H1 (cell line): ENCODE data around the gene MBP. TPM values are rescaled to one million over a fixed set of nuclear protein-coding genes. Genes with fewer than 3 reads are reported as not detected.

Experiments
- CTCF ChIA-PET: fragments of 300-600 bp; sonication (Branson Sonifier 250); formaldehyde crosslinking; loops from one replicate; lab custom pipeline; 2021; ENCODE audit not compliant: partially characterized antibody; lab: Charles Lee
- POLR2A ChIA-PET: fragments of 300-600 bp; sonication (Branson Sonifier 250); formaldehyde crosslinking; loops from one replicate; lab custom pipeline; 2021; ENCODE audit warnings: inconsistent platforms; ENCODE audit not compliant: partially characterized antibody; lab: Charles Lee
- DNase-seq, 2 experiments: peaks; one replicate each; pipeline versions ENCODE4 v3.0.0 to v3.0.0-alpha.2; 2010 to 2022; ENCODE audit warnings: low spot score in 2 of 2, low read depth in 1 of 2, mixed read lengths in 1 of 2
- FAIRE-seq: peaks from 2 replicates; lab custom pipeline; 2011; peaks lifted over from hg19 to GRCh38; lab: Jason Lieb, UNC
- H2AFZ ChIP-seq: 2 replicates; pipeline ENCODE4 v1.8.1; 2012; ENCODE audit warnings: low read length, inconsistent platforms
- H2AK5ac ChIP-seq: 2 replicates; pipeline ENCODE4 v1.6.1; 2013; ENCODE audit warnings: low read depth, low read length
- H2BK120ac ChIP-seq: replicated peaks from 2 replicates; pipeline ENCODE3; 2013; ENCODE audit warnings: low read depth, low read length, inconsistent platforms
- H2BK12ac ChIP-seq: 2 replicates; pipeline ENCODE4 v1.6.1; 2013; ENCODE audit warnings: low read depth, low read length
- H2BK15ac ChIP-seq: 2 replicates; pipeline ENCODE4 v1.6.1; 2013; ENCODE audit warnings: low read length
- H2BK20ac ChIP-seq: 2 replicates; pipeline ENCODE4 v1.6.1; 2013; ENCODE audit warnings: low read length
- H2BK5ac ChIP-seq: 2 replicates; pipeline ENCODE4 v1.6.1; 2013; ENCODE audit warnings: low read depth, low read length
- H3K14ac ChIP-seq: 2 replicates; pipeline ENCODE4 v1.6.1; 2013; ENCODE audit warnings: inconsistent platforms; ENCODE audit not compliant: insufficient read length
- H3K18ac ChIP-seq: 2 replicates; pipeline ENCODE4 v1.6.1; 2013; ENCODE audit warnings: low read length; ENCODE audit errors: extremely low read depth
- H3K23ac ChIP-seq: 2 replicates; pipeline ENCODE4 v1.6.1; 2013; ENCODE audit warnings: inconsistent platforms; ENCODE audit not compliant: insufficient read length
- H3K23me2 ChIP-seq: 2 replicates; pipeline ENCODE4 v1.6.1; 2013; ENCODE audit warnings: low read depth, low read length
- H3K27ac ChIP-seq: 2 replicates; pipeline ENCODE4 v1.6.1; 2011; ENCODE audit warnings: low read depth, low read length, inconsistent platforms
- H3K27me3 ChIP-seq, 4 experiments: replicated peaks in 1 of 4; 1 replicate in 1 of 4; 2 replicates in 3 of 4; pipeline versions ENCODE4 v1.6.1 to v1.8.1; 2011 to 2013; ENCODE audit warnings: low read length in 3 of 4, mild to moderate bottlenecking in 3 of 4, inconsistent platforms in 2 of 4, mixed read lengths in 2 of 4, moderate library complexity in 1 of 4; ENCODE audit not compliant: control insufficient read depth in 3 of 4, insufficient read depth in 3 of 4; ENCODE audit errors: extremely low read depth in 1 of 4
- H3K36me3 ChIP-seq, 4 experiments: 2 replicates each; pipeline versions ENCODE4 v1.6.1 to v1.8.1; 2011 to 2013; ENCODE audit warnings: mild to moderate bottlenecking in 4 of 4, low read length in 3 of 4, moderate library complexity in 2 of 4, control low read depth in 1 of 4, inconsistent platforms in 1 of 4; ENCODE audit not compliant: insufficient read depth in 4 of 4, control insufficient read depth in 2 of 4
- H3K4ac ChIP-seq: replicated peaks from 2 replicates; pipeline ENCODE3; 2013; ENCODE audit warnings: low read length, low read depth, mixed read lengths, inconsistent platforms; ENCODE audit not compliant: insufficient read length
- H3K4me1 ChIP-seq, 4 experiments: replicated peaks in 1 of 4; 1 replicate in 1 of 4; 2 replicates in 3 of 4; pipeline versions ENCODE4 v1.6.1 to v1.8.1; 2011 to 2013; ENCODE audit warnings: low read length in 3 of 4, inconsistent platforms in 2 of 4, mixed read lengths in 1 of 4; ENCODE audit not compliant: insufficient read depth in 4 of 4, control insufficient read depth in 3 of 4
- H3K4me2 ChIP-seq, 2 experiments: 2 replicates each; pipeline versions ENCODE4 v1.6.1 to v1.8.1; 2011 to 2013; ENCODE audit warnings: low read depth in 2 of 2, low read length in 2 of 2, control low read depth in 1 of 2, inconsistent platforms in 1 of 2, mild to moderate bottlenecking in 1 of 2; ENCODE audit not compliant: insufficient read depth in 1 of 2
- H3K4me3 ChIP-seq, 4 experiments: fragments of 200-600, 300-600 bp in 1 of 4; sonication (generic), shearing (Covaris generic), sonication (Bioruptor Twin) in 1 of 4; 2 replicates each; pipeline versions ENCODE4 v1.5.1 to v1.8.1; 2011 to 2016; ENCODE audit warnings: low read length in 4 of 4, low read depth in 3 of 4, control low read depth in 2 of 4, inconsistent platforms in 2 of 4, mild to moderate bottlenecking in 2 of 4, mixed read lengths in 1 of 4, moderate library complexity in 1 of 4; ENCODE audit not compliant: insufficient read depth in 2 of 4; ENCODE audit errors: extremely low read depth in 1 of 4
- H3K56ac ChIP-seq: replicated peaks from 2 replicates; pipeline ENCODE3; 2013; ENCODE audit warnings: low read depth, mild to moderate bottlenecking, mixed read lengths, low read length, inconsistent platforms; ENCODE audit not compliant: insufficient read length
- H3K79me1 ChIP-seq: 2 replicates; pipeline ENCODE4 v1.6.1; 2013; ENCODE audit warnings: low read depth, low read length, control low read depth
- H3K79me2 ChIP-seq, 2 experiments: 2 replicates each; pipeline versions ENCODE4 v1.6.1 to v1.8.1; 2012 to 2013; ENCODE audit warnings: low read length in 2 of 2, mild to moderate bottlenecking in 2 of 2, inconsistent platforms in 1 of 2; ENCODE audit not compliant: insufficient read depth in 2 of 2, control insufficient read depth in 1 of 2
- H3K9ac ChIP-seq, 4 experiments: replicated peaks in 1 of 4; 1 replicate in 1 of 4; 2 replicates in 3 of 4; pipeline versions ENCODE4 v1.6.1 to v1.8.1; 2011 to 2013; ENCODE audit warnings: low read depth in 3 of 4, low read length in 3 of 4, control low read depth in 2 of 4, mild to moderate bottlenecking in 2 of 4, moderate library complexity in 2 of 4, inconsistent platforms in 1 of 4; ENCODE audit errors: extremely low read depth in 1 of 4
- H3K9me3 ChIP-seq, 2 experiments: 2 replicates each; pipeline versions ENCODE4 v1.6.1 to v1.8.1; 2012 to 2013; ENCODE audit warnings: mild to moderate bottlenecking in 2 of 2, moderate library complexity in 2 of 2, control low read depth in 1 of 2, inconsistent platforms in 1 of 2, low read depth in 1 of 2, low read length in 1 of 2, mixed read lengths in 1 of 2; ENCODE audit not compliant: insufficient read depth in 2 of 2
- H4K20me1 ChIP-seq, 2 experiments: replicated peaks in 1 of 2; 2 replicates each; pipeline versions ENCODE3 to v1.8.1; 2011 to 2013; ENCODE audit warnings: inconsistent platforms in 2 of 2, low read length in 2 of 2, mild to moderate bottlenecking in 1 of 2; ENCODE audit not compliant: insufficient read depth in 2 of 2, control insufficient read depth in 1 of 2
- H4K5ac ChIP-seq: 2 replicates; pipeline ENCODE4 v1.6.1; 2013; ENCODE audit warnings: low read length, low read depth, mixed read lengths, inconsistent platforms; ENCODE audit not compliant: insufficient read length
- H4K8ac ChIP-seq: 2 replicates; pipeline ENCODE4 v1.8.0; 2013; ENCODE audit warnings: mild to moderate bottlenecking, moderate library complexity, low read length, inconsistent platforms; ENCODE audit not compliant: insufficient read depth; ENCODE audit errors: extremely low read depth
- H4K91ac ChIP-seq: replicated peaks from 2 replicates; pipeline ENCODE3; 2013; ENCODE audit warnings: low read length, mixed read lengths, inconsistent platforms; ENCODE audit not compliant: insufficient read length
- EP300 ChIP-seq, 2 experiments: IDR thresholded peaks; 1 replicate in 1 of 2; 2 replicates in 1 of 2; pipeline ENCODE4 v1.6.1; 2011 to 2012; ENCODE audit warnings: low read depth in 2 of 2, low read length in 2 of 2, mild to moderate bottlenecking in 2 of 2, borderline replicate concordance in 1 of 2, inconsistent platforms in 1 of 2, moderate library complexity in 1 of 2
- HDAC6 ChIP-seq: IDR thresholded peaks from one replicate; pipeline ENCODE4 v1.7.1; 2012; ENCODE audit warnings: low read depth, mild to moderate bottlenecking, inconsistent platforms, low read length, moderate library complexity
- JUN ChIP-seq: IDR thresholded peaks from 2 replicates; pipeline ENCODE4 v1.6.1; 2011; ENCODE audit warnings: low read depth, mild to moderate bottlenecking, improper control_type of control experiment, low read length
- KDM1A ChIP-seq: fragments of 200-600, 300-600 bp; sonication (generic); IDR thresholded peaks from 2 replicates; pipeline ENCODE4 v1.7.1; 2016; ENCODE audit warnings: mild to moderate bottlenecking, low read length, borderline replicate concordance
- MAX ChIP-seq: IDR thresholded peaks from 2 replicates; pipeline ENCODE4 v1.6.1; 2012; ENCODE audit warnings: inconsistent platforms
- SAP30 ChIP-seq: fragments of 300-600 bp; sonication (generic); IDR thresholded peaks from 2 replicates; pipeline ENCODE4 v1.7.1; 2012; ENCODE audit warnings: low read length, moderate library complexity, mild to moderate bottlenecking, inconsistent platforms; ENCODE audit not compliant: insufficient read depth, insufficient replicate concordance
- TAF7 ChIP-seq: optimal IDR thresholded peaks from 2 replicates; pipeline ENCODE3; 2011; ENCODE audit warnings: low read depth, mild to moderate bottlenecking, inconsistent platforms, low read length, moderate library complexity, borderline replicate concordance
- TEAD4 ChIP-seq: IDR thresholded peaks from 2 replicates; pipeline ENCODE4 v1.6.1; 2012; ENCODE audit warnings: low read depth, low read length, inconsistent platforms, mixed read lengths
- WGBS, 2 experiments: shearing (Covaris generic) in 1 of 2; methylation state at CpG; one replicate each; pipeline versions ENCODE4 v1.1.6 to v1.1.7; 2013 to 2015; ENCODE audit warnings: low lambda C conversion rate in 2 of 2, mixed read lengths in 2 of 2, inconsistent platforms in 1 of 2, low coverage in 1 of 2, missing lambda C conversion rate in 1 of 2; ENCODE audit not compliant: insufficient replicate concordance in 2 of 2, insufficient coverage in 1 of 2, insufficient read length in 1 of 2; ENCODE audit errors: extremely low coverage in 1 of 2, missing lambda C conversion rate in 1 of 2; 5-methylcytosine and 5-hydroxymethylcytosine counted together
- polyA plus RNA-seq, 7 experiments: library from polyadenylated mRNA; depleted of rRNA in 3 of 7; stranded (reverse) in 5 of 7; unstranded in 2 of 7; fragments of >200 nt in 5 of 7; fragments of 200-250 nt in 2 of 7; gene quantifications; 1 replicate in 5 of 7; 2 replicates in 1 of 7; 4 replicates in 1 of 7; pipeline versions ENCODE4 v1.2.1 to v1.2.3, GENCODE V29; 2011 to 2013; ENCODE audit warnings: missing spikeins in 2 of 7, mixed read lengths in 2 of 7
- total RNA-seq: library from RNA; stranded (reverse); fragmentation: NEBNext Ultra II Directional; extraction: Animal tissue kit (Norgen Biotek cat#: 25700); gene quantifications from 2 replicates; pipeline ENCODE4 v1.2.1, GENCODE V29; 2021
- TF ChIP-seq, protein P1 (sequence below): IDR thresholded peaks from 2 replicates; pipeline ENCODE4 v1.6.1; 2011; ENCODE audit warnings: low read depth, mild to moderate bottlenecking, low read length; ENCODE audit not compliant: insufficient read depth

The MBP gene
- total and polyA plus RNA-seq, 2 of the 8 experiments (the other 6 are each of a cell fraction or from before 2014, with no cell fraction given): 7.7 to 19.2 TPM

GRCh38 chr18:77111449-77111848, 21.1 kb downstream of the MBP start:
- Histone ChIP-seq H2BK15ac (peak overlapping the region; percentile 37; the same call in 1 of the 2 replicates), H3K4me1 (peaks cover 0 to 9% (median 2%) of the 10 kb centered on the region in 4 experiments; a peak in 4 of 7 replicates), H4K91ac (no peak overlapping the region), H3K4me2 (no peak overlapping the region), H3K56ac (no peak overlapping the region), H3K27me3 (no peaks in the 10 kb centered on the region), H4K20me1 (no peaks in the 10 kb centered on the region), H2AK5ac (no peak overlapping the region), H4K8ac (peak overlapping the region; percentile 20; the same call in 1 of the 2 replicates), H2BK5ac (no peak overlapping the region), H3K4ac (no peak overlapping the region), H3K23ac (no peak overlapping the region), H3K27ac (no peak overlapping the region), H3K36me3 (no peaks in the 10 kb centered on the region), H2AFZ (no peak overlapping the region), H2BK120ac (no peak overlapping the region), H3K79me2 (no peaks in the 10 kb centered on the region), H3K4me3 (no peak overlapping the region), H2BK12ac (0 out of 2 replicates have a peak overlapping the region, but pooled peaks have one; percentile 23), H3K9me3 (no peaks in the 10 kb centered on the region), H2BK20ac (no peak overlapping the region), H3K23me2 (no peaks in the 10 kb centered on the region), H3K9ac (no peak overlapping the region), H3K79me1 (peaks cover 2% of the 10 kb centered on the region; the same call in 1 of the 2 replicates), H3K18ac (peak overlapping the region; percentile 27; the same call in 1 of the 2 replicates), H4K5ac (no peak overlapping the region), H3K14ac (no peak overlapping the region)
- DNase-seq (no peak), FAIRE-seq (no peak)
- WGBS, 2 experiments: 88% methylated on average over 10 of the region's 11 CpGs; no CpG with 5 or more reads in 1 of the 2 experiments
- POLR2A ChIA-PET: interaction anchor here (1.0 kb wide), 2 partner anchors 13 to 27 kb away, joined by 3 read pairs; no protein-coding TSS in a partner anchor
- TF ChIP-seq, protein P1, sequence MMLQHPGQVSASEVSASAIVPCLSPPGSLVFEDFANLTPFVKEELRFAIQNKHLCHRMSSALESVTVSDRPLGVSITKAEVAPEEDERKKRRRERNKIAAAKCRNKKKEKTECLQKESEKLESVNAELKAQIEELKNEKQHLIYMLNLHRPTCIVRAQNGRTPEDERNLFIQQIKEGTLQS: no peak
- no peak for TF ChIP-seq HDAC6
- no peak for TF ChIP-seq SAP30
- no peak for TF ChIP-seq TAF7
- no peak for TF ChIP-seq KDM1A
- no peak for TF ChIP-seq JUN
- TF ChIP-seq MAX: no peak
- no peak for TF ChIP-seq TEAD4
- no peak for TF ChIP-seq EP300 (IDR thresholded peaks at IDR 0.05; ENCODE audit: borderline replicate concordance in 1 of 2, low read depth in 2 of 2, low read length in 2 of 2)
- CTCF ChIA-PET: interaction anchor here (0.6 to 1.1 kb wide), 4 partner anchors 15 to 129 kb away, joined by 3 to 4 read pairs (median 3); no protein-coding TSS in a partner anchor
